Activated naive CD8-positive, alpha-beta T cell treated with anti-CD3 and anti-CD28 coated beads, Interleukin-2, amount 50 U/mL, for 24 hours (primary cell): Measurements from ENCODE around the gene POLR2L.

Source experiments
- ATAC-seq: fragments of 150-1000 bp; cut with Tn5 transposase; one replicate; pipeline ENCODE4 v1.10.0; 2021
- DNase-seq: peaks from one replicate; pipeline ENCODE4 v3.0.0; 2021
- H3K27ac Mint-ChIP-seq: one replicate; pipeline ENCODE4 v1.8.0; 2021; ENCODE audit warnings: mild to moderate bottlenecking, mixed read lengths
- H3K27me3 Mint-ChIP-seq: one replicate; pipeline ENCODE4 v1.8.0; 2021; ENCODE audit warnings: mixed read lengths
- H3K36me3 Mint-ChIP-seq: one replicate; pipeline ENCODE4 v1.8.0; 2021; ENCODE audit warnings: low read depth, mixed read lengths
- H3K4me1 Mint-ChIP-seq: one replicate; pipeline ENCODE4 v1.8.0; 2021; ENCODE audit warnings: mixed read lengths
- H3K4me3 Mint-ChIP-seq: one replicate; pipeline ENCODE4 v1.8.0; 2021; ENCODE audit warnings: mild to moderate bottlenecking, moderate library complexity, mixed read lengths
- H3K9me3 Mint-ChIP-seq: one replicate; pipeline ENCODE4 v1.8.0; 2021; ENCODE audit warnings: mixed read lengths

The POLR2L gene

DNA sequence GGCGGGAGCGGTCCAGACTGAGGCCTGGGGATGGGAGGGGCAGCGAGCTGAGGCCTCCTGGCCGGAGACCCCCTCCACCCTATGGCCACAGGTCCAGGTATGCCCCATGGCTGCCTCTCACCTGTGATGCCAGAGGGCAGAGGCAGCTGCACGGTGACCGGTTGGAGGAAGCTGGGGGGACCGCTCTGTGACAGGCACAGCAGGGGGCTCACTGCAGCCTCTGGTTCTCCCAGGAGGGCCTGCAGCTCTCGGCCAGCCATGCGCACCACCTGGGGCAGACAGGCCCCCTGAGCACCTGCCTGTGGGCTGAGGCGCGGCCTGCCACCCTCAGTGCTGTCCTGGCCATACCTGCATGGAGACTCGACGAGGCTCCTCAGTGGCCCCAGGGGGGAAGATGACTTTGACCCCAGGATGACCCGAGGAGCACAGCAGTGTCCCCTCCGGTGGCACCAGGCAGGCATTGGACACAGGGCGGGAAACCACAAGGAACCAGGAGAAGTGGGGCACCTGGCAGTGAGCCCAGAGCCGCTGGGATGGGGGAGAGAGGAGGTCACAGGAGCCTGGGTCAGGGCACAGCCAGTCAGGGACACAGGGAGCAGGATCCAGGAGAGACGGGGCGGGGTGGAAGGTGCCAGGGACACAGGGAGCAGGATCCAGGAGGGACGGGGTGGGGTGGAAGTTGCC is 41.1 kb downstream of the POLR2L start:
- H3K4me3 Mint-ChIP-seq: no peak overlapping the region

DNA sequence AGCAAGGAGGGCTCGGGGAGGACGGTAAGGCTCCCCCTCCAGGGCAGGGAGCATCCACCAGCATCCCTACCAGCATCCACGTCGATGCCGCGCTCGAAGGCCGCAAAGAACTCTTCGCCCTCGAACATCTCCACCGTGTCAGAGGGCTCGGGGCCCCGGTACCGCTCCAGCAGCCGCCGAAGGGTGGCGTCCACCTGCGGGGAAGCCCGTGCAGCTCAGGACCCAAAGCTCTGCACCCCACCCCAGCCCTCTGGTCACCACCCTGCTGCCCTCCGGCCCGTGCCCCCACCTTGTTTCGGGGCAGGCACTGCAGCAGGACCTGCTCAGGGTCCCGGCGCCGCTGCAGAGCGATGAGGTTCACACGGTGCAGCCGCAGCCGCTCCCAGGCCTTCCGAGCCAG is 41.9 kb downstream of the POLR2L start:
- Mint-ChIP-seq H3K9me3 (no peaks in the 10 kb centered on the region), H3K4me1 (peaks cover 10% of the 10 kb centered on the region), H3K27ac (no peak overlapping the region), H3K36me3 (peaks cover 2% of the 10 kb centered on the region), H3K27me3 (no peaks in the 10 kb centered on the region), H3K4me3 (no peak overlapping the region)
- no peak for DNase-seq
- ATAC-seq: no peak

More for the DNA sequence above, 41.1 kb downstream of the POLR2L start:
- Mint-ChIP-seq H3K36me3 (no peaks in the 10 kb centered on the region), H3K27ac (no peak overlapping the region), H3K27me3 (no peaks in the 10 kb centered on the region), H3K9me3 (no peaks in the 10 kb centered on the region), H3K4me1 (peaks cover 11% of the 10 kb centered on the region)
- ATAC-seq: no peak
- no peak for DNase-seq

DNA sequence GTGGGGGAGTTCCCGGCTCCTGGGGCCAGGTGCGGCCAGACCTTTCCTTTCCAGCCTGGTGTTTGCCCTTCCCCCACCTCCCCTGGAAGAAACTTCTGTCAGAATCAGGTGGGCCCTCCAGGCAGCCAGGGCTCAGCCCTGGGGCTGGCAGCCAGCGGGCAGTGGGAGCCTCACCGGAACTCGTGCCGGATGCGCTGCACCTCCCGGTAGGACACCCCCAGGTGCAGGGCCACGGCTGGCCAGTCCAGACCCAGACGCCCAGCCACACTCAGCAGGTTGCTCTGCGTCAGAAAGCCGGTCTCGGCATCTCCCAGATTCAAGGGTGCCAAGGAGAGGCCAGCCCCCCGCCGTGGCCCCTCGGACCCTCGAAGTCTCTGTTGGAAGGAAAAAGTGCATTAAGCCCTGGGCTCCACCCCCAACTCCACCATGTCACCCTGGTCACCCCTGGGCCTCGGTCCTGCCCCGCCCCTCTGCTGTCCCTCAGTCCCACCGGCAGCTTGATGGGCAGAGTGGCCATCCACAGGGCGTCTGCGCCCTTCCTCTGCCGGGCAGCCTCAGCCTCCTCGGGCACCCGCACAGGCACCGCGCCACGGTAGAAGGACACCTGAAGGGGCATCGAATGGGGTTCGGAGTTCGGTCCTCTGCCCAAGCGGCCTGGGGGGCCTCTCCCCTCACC is 42.5 kb downstream of the POLR2L start:
- Mint-ChIP-seq H3K4me1 (peaks cover 9% of the 10 kb centered on the region), H3K9me3 (no peaks in the 10 kb centered on the region), H3K27ac (no peak overlapping the region), H3K27me3 (no peaks in the 10 kb centered on the region), H3K4me3 (no peak overlapping the region), H3K36me3 (peaks cover 2% of the 10 kb centered on the region)
- DNase-seq (no peak), ATAC-seq (no peak)

DNA sequence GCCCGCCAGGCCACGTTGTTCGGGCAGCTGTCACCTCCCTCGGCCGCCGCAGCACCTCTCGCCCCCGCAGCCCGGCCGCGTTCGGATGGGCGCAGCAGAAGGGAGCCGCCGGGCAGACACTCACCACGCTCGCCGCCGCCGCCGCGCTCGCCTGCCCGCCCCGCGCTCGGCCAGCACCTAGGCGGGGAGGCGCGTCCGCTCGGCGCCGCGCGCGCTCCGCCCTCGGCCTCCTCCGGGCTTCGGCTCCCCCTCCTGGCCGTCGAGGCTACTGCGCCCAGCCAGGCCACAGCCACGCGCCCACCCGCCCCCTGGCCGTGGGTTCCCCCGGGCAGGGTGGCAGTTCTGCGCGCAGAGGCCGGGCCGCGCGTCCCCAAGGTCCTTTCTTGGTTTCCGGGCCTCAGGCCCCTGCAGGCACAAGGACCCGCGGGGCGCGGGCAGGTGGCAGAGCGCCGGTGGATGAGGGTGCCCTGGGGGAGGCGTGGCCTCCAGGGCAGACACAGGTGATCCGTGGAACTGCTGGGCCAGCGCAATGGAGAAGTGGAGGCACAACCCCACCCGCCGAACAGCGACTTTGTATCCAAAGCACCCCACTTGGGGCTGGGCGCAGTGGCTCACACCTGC is 44.1 kb downstream of the POLR2L start, which contains the start of gene SLC25A22:
Gene SLC25A22 (minus strand): TSS at position 189 of the 621 bp plus-strand sequence. CDS start 3,275 bp downstream, outside the sequence.
- H3K4me1 Mint-ChIP-seq: peaks cover 6% of the 10 kb centered on the region
- ATAC-seq (peak; percentile 49), DNase-seq (peak; percentile 93)
- peak within 1 kb of the TSS; percentile 92 for H3K4me3 Mint-ChIP-seq
- peak within 1 kb of the TSS; percentile 84 for H3K27ac Mint-ChIP-seq
- H3K27me3 Mint-ChIP-seq: no peaks in the 10 kb centered on the region
- no peaks in the 10 kb centered on the region for H3K9me3 Mint-ChIP-seq
- peaks cover 2% of the 10 kb centered on the region for H3K36me3 Mint-ChIP-seq

DNA sequence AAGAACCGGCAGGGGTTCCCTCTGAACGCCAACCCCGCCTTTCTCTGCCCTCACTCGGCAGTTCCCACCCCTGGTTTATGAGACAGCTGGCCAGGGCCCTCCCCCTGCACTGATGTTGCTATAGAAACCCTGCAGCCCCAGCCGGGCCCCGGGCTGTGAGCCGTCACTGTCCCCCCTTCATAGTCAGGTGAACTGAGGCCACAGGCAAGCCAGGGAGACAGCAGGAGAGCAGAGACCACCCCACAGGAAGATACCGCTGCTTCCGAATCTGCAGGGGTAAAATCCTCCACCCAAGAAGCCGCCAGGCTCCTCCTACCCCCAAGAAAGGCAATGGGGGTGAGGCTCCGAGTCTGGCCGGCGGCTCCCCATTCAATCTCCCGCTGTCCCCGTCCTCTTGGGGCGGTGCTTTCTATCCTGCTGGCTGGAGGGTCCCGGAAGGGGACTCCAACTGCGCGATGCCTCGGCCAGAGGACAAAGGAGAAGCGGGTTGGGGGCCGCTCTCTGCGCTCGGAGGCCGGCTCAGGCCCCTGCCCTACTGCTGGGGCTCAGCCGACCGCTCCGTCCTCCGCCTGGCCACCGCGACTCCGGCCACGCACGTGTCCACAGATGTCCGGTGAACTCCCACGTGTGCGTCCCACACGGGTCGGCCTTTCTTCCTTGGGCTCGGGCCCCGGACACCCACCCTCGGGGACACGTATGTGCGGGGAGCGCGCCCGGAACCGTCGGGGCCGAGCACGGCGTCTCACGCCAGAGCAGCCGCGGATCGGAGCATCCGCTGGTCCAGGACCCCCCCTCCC is 44.8 kb downstream of the POLR2L start:
- H3K4me1 Mint-ChIP-seq: peaks cover 6% of the 10 kb centered on the region
- no peaks in the 10 kb centered on the region for H3K9me3 Mint-ChIP-seq
- DNase-seq: peak; percentile 84
- H3K27ac Mint-ChIP-seq: peak overlapping the region; percentile 84
- peak overlapping the region; percentile 92 for H3K4me3 Mint-ChIP-seq
- peaks cover 2% of the 10 kb centered on the region for H3K36me3 Mint-ChIP-seq
- ATAC-seq: peak; percentile 63
- H3K27me3 Mint-ChIP-seq: no peaks in the 10 kb centered on the region

DNA sequence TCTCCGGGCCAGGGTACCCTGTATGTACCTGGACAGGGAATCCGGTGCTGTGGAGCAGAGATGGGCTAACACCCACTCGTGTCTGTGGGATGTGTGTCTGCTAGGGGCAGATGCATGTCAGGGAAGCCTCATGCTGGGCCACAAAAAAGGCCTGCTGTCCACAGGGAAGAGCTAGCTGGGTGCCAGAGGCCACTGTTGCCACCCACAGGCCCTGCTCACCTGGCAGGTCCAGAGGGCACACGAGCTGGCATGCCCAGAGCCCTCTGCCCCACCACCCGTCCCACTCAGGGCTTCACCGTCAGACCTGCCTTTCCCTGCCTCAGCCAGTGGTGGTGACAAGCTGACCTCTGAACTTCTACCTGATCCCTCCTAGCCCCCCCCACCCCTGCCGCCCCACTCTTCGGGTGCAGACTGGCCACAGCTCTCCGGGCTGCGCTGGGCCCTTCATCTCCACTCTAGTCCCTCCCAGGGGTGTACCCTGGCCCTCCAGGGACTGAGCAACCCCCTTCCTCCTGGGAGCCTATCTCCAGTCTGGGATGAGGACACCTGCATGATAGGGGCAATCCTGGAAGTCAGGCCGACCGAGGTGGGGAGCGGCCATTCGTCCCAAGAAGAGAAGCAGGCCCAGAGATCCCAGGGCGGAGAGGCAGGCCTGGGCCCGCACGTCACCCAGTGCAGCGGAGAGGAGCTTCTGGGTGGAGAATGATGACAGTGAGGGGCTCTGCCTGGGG is 45.6 kb downstream of the POLR2L start:
- peaks cover 6% of the 10 kb centered on the region for H3K4me1 Mint-ChIP-seq
- ATAC-seq (no peak), DNase-seq (no peak)
- H3K27ac Mint-ChIP-seq: peak overlapping the region; percentile 84
- no peaks in the 10 kb centered on the region for H3K9me3 Mint-ChIP-seq
- peaks cover 2% of the 10 kb centered on the region for H3K36me3 Mint-ChIP-seq
- H3K4me3 Mint-ChIP-seq: peak overlapping the region; percentile 92
- H3K27me3 Mint-ChIP-seq: no peaks in the 10 kb centered on the region

DNA sequence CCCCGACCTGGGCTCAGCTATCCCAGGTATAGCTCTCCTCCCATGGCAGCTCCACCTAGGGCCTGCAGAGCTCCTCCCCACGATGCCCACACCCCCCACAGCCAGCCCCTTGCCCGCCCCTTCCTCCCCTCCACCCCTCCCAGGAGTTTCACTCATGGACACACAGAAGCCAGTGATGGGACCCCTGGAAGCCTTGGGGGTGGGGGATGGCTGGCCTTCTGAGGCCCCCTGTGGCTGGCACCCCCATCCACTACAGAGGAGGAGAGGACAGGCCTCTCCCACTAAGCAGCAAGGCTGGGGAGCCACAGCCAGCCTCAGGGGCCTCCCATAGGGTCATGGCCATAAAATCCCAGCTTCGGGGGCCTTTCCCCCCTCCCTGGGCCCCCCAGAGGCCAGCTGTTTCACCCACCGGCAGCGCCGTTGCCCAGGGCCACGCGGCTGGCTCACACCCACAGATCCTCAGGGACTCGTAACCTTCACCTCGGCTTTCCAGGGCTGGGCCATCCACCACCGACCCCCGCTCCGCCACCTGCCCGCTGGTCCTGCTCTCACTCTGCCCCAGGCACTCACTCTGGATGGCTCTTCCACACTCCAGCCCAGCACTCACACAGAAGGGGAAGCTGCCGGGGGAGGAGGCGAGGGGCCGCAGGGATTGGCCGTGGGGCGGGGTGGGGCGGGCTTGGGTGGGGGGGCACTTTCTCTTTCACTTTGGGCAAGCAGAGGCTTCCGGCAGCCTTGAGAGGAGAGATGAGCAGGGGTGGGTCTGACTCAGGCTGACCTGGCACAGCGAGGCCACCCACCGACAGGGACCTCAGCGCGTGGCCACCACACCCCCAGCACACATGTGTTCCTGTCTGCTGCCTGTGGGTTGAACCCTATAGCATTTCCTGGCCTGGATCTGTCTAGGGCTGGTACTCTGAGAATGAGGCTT is 46.4 kb downstream of the POLR2L start:
- DNase-seq (peak; percentile 85), ATAC-seq (peak; percentile 77)
- Mint-ChIP-seq H3K9me3 (no peaks in the 10 kb centered on the region), H3K4me1 (peaks cover 6% of the 10 kb centered on the region), H3K4me3 (peak overlapping the region; percentile 92), H3K27me3 (no peaks in the 10 kb centered on the region), H3K36me3 (peaks cover 4% of the 10 kb centered on the region), H3K27ac (peak overlapping the region; percentile 83)

DNA sequence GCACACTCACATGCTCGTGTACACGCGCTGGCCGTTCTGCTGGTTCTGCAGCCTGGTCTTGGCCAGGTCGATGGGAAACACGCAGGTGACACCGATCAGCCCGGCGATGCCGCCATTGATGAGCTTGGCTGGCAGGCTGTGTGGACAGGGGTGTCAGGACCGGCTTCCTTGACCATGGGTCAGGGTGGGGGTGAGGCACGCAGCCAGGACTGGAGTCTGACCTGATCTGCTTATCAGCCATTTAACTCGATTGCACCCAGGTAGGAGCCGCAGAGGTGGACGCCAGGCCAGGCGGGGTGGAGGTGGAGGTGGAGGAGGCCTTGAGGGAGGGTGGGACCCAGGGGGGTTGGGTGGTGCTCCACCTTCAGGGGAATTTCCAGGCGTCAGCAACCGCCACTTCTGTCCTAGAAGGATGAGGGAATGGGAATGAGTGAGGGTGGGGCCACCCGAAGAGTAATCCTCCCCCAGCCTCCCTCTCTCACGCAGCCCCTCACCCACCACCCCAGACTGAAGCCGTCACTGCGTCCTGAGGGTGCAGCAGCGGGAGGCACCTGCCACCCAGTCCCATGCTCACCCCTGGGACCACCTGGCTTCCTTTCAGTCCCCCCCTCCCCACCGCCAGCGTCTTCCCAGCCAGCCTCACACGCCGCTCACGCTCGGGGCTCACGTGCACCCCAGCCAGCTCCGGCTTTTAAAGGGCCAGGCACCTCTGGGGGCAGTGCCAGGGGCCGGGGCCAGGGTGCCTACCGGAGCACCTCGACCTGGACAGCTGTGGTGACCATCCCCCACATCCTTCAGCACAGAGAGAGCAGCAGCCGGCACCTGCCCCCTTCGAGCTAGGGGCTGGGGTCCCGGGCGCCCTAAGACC is 47.3 kb downstream of the POLR2L start:
- peak overlapping the region; percentile 92 for H3K4me3 Mint-ChIP-seq
- H3K27ac Mint-ChIP-seq: no peak overlapping the region
- H3K9me3 Mint-ChIP-seq: no peaks in the 10 kb centered on the region
- no peak for ATAC-seq
- H3K36me3 Mint-ChIP-seq: peaks cover 4% of the 10 kb centered on the region
- H3K4me1 Mint-ChIP-seq: peaks cover 6% of the 10 kb centered on the region
- no peaks in the 10 kb centered on the region for H3K27me3 Mint-ChIP-seq
- no peak for DNase-seq

DNA sequence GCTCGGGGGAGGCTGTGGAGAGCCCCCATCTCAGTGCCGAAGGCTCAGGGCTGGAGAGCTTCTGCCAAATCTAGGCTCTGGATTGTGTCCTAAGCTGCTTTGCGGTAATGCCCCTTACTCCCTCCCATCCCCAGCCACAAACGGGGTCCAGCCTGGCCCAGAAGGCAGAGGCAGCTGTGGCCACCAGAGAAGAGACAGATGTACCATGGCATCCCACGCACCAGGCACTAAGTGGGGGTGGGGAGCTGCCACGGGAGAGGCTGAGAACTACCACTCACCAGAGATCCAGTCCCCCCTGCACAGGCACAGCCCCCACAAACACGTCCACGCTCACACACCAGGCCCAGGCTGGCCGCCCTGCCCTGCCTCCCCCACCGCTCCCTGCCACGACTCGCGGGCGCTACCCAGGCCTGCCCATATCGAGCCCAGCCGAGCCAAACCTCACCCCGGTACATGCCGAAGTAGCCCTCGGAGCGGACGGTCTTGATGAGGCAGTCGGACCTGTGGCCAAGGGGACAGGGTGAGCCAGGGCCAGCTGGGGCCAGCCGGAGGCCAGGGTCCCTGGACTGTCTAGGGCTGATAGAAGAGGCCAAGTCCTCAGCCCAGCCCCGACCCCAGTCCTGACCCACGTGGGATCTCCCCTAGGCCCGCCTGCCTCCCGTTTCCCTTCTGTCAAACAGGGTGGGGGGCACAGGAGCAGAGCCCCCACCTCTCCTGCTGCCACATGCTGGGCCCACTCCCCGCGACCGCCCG is 48.1 kb downstream of the POLR2L start:
- no peaks in the 10 kb centered on the region for H3K27me3 Mint-ChIP-seq
- ATAC-seq (no peak), DNase-seq (no peak)
- H3K4me1 Mint-ChIP-seq: peaks cover 6% of the 10 kb centered on the region
- no peak overlapping the region for H3K27ac Mint-ChIP-seq
- peak overlapping the region; percentile 53 for H3K4me3 Mint-ChIP-seq
- peaks cover 4% of the 10 kb centered on the region for H3K36me3 Mint-ChIP-seq
- H3K9me3 Mint-ChIP-seq: no peaks in the 10 kb centered on the region

DNA sequence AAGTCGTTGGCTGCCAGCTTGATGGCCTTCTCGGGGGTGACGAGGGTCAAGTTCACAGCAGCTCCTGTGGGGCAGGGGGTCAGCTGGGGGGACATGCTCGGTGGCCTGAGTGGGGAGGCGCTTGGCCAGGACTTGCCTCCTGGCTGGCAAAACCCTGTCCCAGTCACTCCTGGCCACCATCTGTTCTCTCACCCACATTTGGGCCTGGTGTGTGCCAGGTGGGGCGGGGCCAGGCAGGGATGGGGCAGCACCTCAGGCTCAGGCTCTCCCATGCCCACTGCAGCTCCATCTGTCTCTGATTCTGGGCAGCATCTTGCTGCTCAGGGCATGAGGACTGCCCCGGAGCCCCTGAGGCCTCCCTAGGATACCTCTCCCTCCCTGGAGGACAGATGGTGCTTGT is 48.8 kb downstream of the POLR2L start:
- ATAC-seq (no peak), DNase-seq (no peak)
- Mint-ChIP-seq H3K9me3 (no peaks in the 10 kb centered on the region), H3K36me3 (peaks cover 4% of the 10 kb centered on the region), H3K4me1 (peaks cover 6% of the 10 kb centered on the region), H3K4me3 (no peak overlapping the region), H3K27ac (no peak overlapping the region), H3K27me3 (peaks cover 2% of the 10 kb centered on the region)

DNA sequence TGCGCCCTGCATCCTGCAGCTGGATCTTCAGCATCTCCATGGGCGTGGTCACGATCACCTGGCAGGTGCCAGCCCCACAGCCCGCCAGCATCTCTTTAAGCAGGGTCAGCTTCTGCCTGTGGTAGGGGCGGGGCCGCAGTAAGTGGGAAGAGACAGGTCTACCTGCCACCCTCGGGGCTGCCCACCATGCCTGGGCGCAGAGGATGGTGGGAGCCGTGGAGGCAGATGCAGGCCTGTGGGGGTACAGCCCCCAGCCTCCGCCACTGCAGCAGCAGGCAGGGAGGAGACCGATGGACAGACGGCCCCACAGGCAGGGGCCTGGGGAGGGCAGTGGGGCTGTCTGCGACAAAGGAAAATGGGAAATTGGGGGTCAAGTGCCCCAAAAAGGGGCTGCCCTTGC is 49.5 kb downstream of the POLR2L start:
- H3K36me3 Mint-ChIP-seq: peaks cover 4% of the 10 kb centered on the region
- H3K9me3 Mint-ChIP-seq: no peaks in the 10 kb centered on the region
- H3K4me1 Mint-ChIP-seq: peaks cover 7% of the 10 kb centered on the region
- ATAC-seq (no peak), DNase-seq (no peak)
- no peak overlapping the region for H3K4me3 Mint-ChIP-seq
- H3K27me3 Mint-ChIP-seq: peaks cover 2% of the 10 kb centered on the region
- H3K27ac Mint-ChIP-seq: no peak overlapping the region

DNA sequence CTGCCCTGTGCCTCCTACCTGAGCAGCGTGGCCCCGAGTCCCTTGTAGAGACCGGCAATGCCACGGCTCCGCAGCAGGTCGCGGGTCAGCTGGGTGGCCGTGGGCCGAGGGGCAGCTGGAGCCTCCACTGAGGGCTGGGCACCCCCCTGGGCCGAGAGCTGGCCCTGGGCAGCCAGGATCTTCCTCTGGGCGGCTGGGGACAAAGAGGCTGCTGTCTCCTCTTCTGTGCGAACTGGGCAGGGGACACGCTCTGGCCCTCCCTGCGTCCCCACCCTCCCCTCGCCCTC is 49.9 kb downstream of the POLR2L start:
- no peak for ATAC-seq
- H3K36me3 Mint-ChIP-seq: peaks cover 4% of the 10 kb centered on the region
- peaks cover 2% of the 10 kb centered on the region for H3K27me3 Mint-ChIP-seq
- no peak overlapping the region for H3K4me3 Mint-ChIP-seq
- DNase-seq: no peak
- no peaks in the 10 kb centered on the region for H3K9me3 Mint-ChIP-seq
- peaks cover 9% of the 10 kb centered on the region for H3K4me1 Mint-ChIP-seq
- H3K27ac Mint-ChIP-seq: no peak overlapping the region
